ENCODE data around the gene RNF10.
"Not testable (repeated sequence)": the region's sequence is repeated elsewhere in the genome, so short reads cannot be mapped to it uniquely, and the experiment has no call there.

RNF10 gene

GRCh38 chr12:120617193-120617592, 83.0 kb downstream of the RNF10 start:
- not testable (repeated sequence) for DNase-seq (ENCODE audit: low read depth)

GRCh38 chr12:120617767-120618166, 83.6 kb downstream of the RNF10 start:
- not testable (repeated sequence) for DNase-seq (ENCODE audit: low read depth)

- DNase-seq (ENCODE audit: low read depth) = no peak
Observed at GRCh38 chr12:120618954-120619615, 84.9 kb downstream of the RNF10 start.

GRCh38 chr12:120620624-120621023, 86.5 kb downstream of the RNF10 start:
- DNase-seq (ENCODE audit: low read depth) = no peak

- no peak for DNase-seq (ENCODE audit: low read depth)
Observed at GRCh38 chr12:120625557-120626419, 91.6 kb downstream of the RNF10 start.

Measured in stimulated activated CD8-positive, alpha-beta memory T cell treated with anti-CD3 and anti-CD28 coated beads, Interleukin-15, amount 100 ng/mL, for 24 hours (primary cell).